Measurements from ENCODE around the gene CARNS1.

GRCh38 chr11:67405688-67406339 is 9.7 kb upstream of the CARNS1 start:
- no peak for TF ChIP-seq POLR2A (IDR thresholded peaks at IDR 0.05)
- TF ChIP-seq, protein P1, sequence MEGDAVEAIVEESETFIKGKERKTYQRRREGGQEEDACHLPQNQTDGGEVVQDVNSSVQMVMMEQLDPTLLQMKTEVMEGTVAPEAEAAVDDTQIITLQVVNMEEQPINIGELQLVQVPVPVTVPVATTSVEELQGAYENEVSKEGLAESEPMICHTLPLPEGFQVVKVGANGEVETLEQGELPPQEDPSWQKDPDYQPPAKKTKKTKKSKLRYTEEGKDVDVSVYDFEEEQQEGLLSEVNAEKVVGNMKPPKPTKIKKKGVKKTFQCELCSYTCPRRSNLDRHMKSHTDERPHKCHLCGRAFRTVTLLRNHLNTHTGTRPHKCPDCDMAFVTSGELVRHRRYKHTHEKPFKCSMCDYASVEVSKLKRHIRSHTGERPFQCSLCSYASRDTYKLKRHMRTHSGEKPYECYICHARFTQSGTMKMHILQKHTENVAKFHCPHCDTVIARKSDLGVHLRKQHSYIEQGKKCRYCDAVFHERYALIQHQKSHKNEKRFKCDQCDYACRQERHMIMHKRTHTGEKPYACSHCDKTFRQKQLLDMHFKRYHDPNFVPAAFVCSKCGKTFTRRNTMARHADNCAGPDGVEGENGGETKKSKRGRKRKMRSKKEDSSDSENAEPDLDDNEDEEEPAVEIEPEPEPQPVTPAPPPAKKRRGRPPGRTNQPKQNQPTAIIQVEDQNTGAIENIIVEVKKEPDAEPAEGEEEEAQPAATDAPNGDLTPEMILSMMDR (IDR thresholded peaks at IDR 0.05) = no peak

Data from esophagus squamous epithelium (tissue), 4 donors.